ENCODE measurements around the gene TGFB2. TPM values are rescaled to one million over a fixed set of nuclear protein-coding genes. Genes with fewer than 3 reads are reported as not detected.

TGFB2 gene
- total RNA-seq, 4 donors from 2014 or later, result 0.38 to 6.8 (median 2.4) TPM

DNA sequence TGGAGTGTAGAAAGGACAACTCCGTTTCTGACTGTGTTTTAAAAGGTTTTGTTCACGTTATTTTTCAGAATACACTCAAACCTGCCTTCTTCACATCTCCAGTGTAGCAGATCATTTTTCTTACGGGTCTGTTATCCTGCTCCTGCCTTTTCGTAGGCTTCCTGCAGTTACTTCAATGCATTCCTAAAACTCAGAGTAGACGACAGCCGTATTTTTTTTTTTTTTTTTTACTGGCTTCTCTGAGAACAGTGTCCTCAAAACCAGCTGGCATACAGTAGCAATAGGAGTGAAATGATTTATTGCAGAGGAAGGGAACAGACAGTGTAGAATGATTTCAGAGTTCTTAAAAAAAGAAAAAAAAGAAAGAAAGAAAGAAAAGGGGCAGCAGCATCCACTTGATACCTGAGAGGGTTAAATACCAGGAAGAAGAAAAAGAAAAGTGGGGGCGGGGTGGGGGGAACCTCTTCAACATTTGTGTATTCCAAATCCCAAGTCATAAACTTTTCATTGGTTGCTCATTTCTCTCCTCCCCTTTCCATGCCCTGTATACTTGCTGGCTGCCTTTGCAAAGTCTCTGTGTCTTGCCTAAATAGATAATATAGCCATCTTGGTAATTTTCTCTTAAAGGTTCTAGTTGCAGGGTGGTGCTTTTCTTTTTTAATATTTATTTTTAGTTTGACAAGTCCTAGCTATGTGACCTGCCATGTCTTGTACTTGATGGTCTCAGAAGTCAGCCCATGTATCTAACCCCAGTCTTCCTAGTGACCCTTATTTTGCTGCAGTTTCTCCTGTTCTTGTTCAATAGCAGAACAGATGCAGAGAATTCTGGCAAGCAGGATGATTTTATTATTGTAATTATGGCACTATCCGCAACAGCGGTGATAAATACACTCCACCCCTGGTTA lies 2.8 kb downstream of the TGFB2 start:
- TF ChIP-seq, protein P1, sequence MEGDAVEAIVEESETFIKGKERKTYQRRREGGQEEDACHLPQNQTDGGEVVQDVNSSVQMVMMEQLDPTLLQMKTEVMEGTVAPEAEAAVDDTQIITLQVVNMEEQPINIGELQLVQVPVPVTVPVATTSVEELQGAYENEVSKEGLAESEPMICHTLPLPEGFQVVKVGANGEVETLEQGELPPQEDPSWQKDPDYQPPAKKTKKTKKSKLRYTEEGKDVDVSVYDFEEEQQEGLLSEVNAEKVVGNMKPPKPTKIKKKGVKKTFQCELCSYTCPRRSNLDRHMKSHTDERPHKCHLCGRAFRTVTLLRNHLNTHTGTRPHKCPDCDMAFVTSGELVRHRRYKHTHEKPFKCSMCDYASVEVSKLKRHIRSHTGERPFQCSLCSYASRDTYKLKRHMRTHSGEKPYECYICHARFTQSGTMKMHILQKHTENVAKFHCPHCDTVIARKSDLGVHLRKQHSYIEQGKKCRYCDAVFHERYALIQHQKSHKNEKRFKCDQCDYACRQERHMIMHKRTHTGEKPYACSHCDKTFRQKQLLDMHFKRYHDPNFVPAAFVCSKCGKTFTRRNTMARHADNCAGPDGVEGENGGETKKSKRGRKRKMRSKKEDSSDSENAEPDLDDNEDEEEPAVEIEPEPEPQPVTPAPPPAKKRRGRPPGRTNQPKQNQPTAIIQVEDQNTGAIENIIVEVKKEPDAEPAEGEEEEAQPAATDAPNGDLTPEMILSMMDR (IDR thresholded peaks at IDR 0.05; ENCODE audit: low read depth), result no peak

DNA sequence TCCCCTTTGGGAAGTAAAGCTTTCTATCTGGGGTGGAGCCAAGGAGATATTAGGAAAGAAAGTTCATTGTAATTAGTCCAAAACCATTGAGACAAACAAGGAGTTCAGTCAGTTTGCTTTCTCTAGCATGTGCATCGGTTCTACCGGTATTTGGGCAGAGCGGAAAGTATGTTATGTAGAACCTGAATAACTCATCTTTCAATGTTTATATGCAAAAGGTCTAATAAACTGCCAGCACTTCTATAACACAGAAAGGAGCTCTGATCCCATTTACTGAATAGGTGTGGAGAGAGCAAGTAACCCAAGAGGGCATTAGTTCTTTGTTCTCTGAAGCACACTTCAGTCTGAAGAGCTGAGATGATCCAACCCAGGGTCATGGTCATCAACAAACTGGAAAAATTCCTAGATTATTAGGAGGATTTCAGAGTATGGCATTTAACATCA lies 3.5 kb downstream of the TGFB2 start:
- TF ChIP-seq, protein P1 (IDR thresholded peaks at IDR 0.05; ENCODE audit: low read depth), result no peak

DNA sequence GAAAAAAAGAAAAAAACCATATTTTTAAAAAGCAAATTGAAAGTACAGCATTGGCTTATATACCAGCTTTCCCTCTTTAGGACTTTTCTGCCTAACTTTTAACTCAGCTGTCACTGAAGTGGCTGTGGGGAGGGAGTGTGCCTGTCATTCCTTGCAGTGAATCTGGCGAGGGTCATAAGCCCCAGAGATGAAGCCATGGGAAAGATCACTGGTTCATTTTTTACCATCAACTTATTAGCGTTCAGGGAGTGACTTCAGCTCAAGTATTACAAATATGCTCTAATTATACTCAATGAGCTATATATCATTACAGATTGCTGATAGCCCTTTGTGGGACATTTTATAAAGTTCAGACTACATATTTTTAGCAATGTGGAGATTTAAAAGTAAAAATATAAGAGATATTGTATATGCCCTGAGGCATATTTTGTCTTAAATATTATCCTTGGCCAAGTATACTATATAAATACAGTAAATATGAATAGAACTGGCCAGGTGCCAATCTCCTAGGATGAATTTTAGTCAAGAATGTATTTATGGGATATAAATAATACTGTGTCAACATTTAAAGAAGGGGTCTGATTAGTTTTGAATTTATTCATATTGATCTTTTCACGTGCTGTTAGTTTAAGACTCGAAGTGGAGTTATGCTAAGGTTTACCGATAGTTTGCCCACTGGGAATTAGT lies 4.4 kb downstream of the TGFB2 start:
- TF ChIP-seq, protein P1 (IDR thresholded peaks at IDR 0.05; ENCODE audit: low read depth), result no peak

DNA sequence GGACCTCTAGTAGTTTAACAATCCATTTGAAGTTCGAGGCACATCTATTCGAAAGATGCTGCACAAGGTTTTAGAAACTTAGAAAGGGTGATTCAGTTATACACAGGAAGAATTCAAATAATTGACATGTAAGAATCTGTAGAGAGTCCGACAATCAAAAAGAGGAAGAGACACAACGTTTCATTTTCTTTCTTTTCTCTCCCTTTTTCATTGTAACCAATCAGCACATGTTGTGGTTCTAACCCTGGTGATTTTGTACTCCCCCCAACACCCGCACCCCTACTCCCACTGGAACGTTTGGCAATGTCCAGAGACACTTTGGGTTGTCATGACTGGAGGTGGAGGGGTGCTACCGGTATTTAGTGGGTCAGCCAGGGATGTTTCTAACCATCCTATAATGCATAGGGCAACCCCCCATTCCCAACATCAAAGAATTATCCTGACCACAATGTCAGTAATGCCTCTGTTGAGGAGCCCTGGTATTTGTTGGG lies 4.9 kb downstream of the TGFB2 start:
- TF ChIP-seq, protein P1 (IDR thresholded peaks at IDR 0.05; ENCODE audit: low read depth), result no peak

DNA sequence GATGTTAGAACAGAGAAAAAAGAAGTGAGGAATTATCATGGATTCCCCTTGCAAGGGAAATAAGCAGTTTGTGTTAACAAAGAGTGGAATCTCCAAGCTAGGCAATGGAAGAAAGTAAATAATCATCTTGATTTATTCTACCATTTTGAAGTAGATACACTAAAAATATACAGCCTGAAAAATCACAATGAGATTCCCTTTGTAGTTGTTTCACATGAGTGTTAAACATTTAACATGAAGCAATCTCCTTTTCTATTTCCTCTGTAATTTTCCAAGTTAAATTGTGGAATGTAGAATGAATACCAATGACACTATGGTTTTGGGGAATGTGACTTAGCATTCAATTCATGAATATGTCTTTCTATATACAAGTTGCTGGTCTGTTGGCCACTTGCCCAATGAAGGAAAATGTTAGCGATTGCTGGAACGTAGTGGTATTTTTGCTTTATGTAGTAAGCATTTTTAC lies 5.7 kb downstream of the TGFB2 start:
- TF ChIP-seq, protein P1 (IDR thresholded peaks at IDR 0.05; ENCODE audit: low read depth), result no peak

DNA sequence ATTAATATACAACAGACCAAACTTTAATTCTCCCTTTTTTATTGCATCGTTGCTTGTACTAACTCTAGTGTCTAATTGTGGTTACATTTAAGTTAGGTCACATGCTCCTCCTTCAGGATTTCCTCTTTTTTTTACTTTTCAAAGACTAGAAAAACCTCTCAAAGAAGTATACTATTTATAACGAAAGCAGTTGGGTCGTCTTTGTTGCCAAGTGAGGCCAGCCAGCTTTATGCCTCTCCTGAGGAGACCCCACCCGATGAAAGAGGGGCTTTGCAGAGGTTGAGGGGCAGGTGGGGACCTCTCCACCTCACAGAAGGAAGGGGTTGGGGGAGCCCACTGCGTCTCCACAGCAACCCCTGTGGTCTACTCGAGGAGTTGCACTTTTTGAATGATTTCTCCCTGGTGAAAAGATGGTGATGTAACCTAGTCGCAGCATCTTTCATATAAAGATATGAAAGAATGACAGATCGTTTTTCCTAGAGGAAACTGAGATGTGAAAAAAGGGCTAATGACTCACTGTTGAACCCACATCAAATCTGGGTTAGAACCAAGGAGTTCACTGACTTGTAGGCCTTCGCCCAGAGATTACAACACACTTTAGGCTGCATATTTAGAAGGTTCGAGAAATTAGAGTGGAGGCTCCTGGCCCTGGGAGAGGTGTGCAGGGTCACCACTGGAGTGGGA lies 6.4 kb downstream of the TGFB2 start:
- TF ChIP-seq, protein P1 (IDR thresholded peaks at IDR 0.05; ENCODE audit: low read depth), result no peak

All from subcutaneous adipose tissue (tissue), 4 donors.